Gastroesophageal sphincter (tissue), 4 donors: ENCODE data around the gene ACAD10. TPM values are rescaled to one million over a fixed set of nuclear protein-coding genes. Genes with fewer than 3 reads are reported as not detected.
A peak's percentile ranks its signal among the peaks of the same experiment; 100 is the strongest.

ENCODE experiments used
- ATAC-seq: fragments of 150-250 bp; one replicate; pipeline ENCODE4 v1.9.1; 2016; ENCODE audit warnings: mild to moderate bottlenecking, moderate library complexity
- H3K27ac ChIP-seq, 4 donors: fragments of 200-600 bp; sonication (generic) in 3 of 4; 1 replicate in 3 of 4; 2 replicates in 1 of 4; pipeline ENCODE4 v1.5.1; 2016 to 2019
- H3K27me3 ChIP-seq: fragments of 200-600 bp; sonication (generic); one replicate; pipeline ENCODE4 v1.5.1; 2019
- H3K36me3 ChIP-seq, 2 donors: fragments of 200-600 bp; sonication (generic); one replicate each; pipeline ENCODE4 v1.5.1; 2019; ENCODE audit warnings: control low read depth in 1 of 2
- H3K4me1 ChIP-seq, 3 donors: fragments of 200-600 bp; sonication (generic); 1 replicate in 2 of 3; 2 replicates in 1 of 3; pipeline ENCODE4 v1.5.1; 2016 to 2019; ENCODE audit warnings: control low read depth in 2 of 3
- H3K4me3 ChIP-seq, 2 donors: fragments of 200-600 bp; sonication (generic); one replicate each; pipeline ENCODE4 v1.5.1; 2019; ENCODE audit warnings: mild to moderate bottlenecking in 1 of 2, moderate library complexity in 1 of 2
- H3K9me3 ChIP-seq, 3 donors: fragments of 200-600 bp; sonication (generic); one replicate each; pipeline ENCODE4 v1.5.1; 2017 to 2019; ENCODE audit warnings: control low read depth in 2 of 3
- EP300 ChIP-seq: sonication (generic); formaldehyde crosslinking; IDR thresholded peaks from one replicate; pipeline ENCODE4 v1.6.1; 2017; ENCODE audit warnings: antibody characterized with exemption, mild to moderate bottlenecking
- POLR2A ChIP-seq, 2 donors: fragments of 450-650 bp; IDR thresholded peaks; one replicate each; pipeline ENCODE4 v1.6.1; 2017; ENCODE audit warnings: antibody characterized with exemption in 2 of 2, mild to moderate bottlenecking in 2 of 2, moderate library complexity in 1 of 2
- POLR2AphosphoS5 ChIP-seq: sonication (generic); formaldehyde crosslinking; IDR thresholded peaks from one replicate; pipeline ENCODE4 v1.6.1; 2017; ENCODE audit warnings: antibody characterized with exemption
- whole genome bisulfite sequencing, 2 donors: methylation state at CpG; one replicate each; pipeline ENCODE4 v1.1.5; 2018; ENCODE audit warnings: low coverage in 1 of 2; 5-methylcytosine and 5-hydroxymethylcytosine counted together
- total RNA-seq, 4 donors: library from RNA; depleted of rRNA; stranded (reverse); fragments of >200 nt; gene quantifications; one replicate each; pipeline ENCODE4 v1.1.0, GENCODE V29; 2016
- TF ChIP-seq, protein P1 (sequence below), 4 experiments: fragments of 200-600 bp in 2 of 4; fragments of 450-650 bp in 2 of 4; sonication (generic) in 1 of 4; IDR thresholded peaks; one replicate each; pipeline ENCODE4 v1.5.1; 2017 to 2019; ENCODE audit warnings: antibody characterized with exemption in 4 of 4, mild to moderate bottlenecking in 2 of 4, moderate library complexity in 2 of 4

Gene ACAD10
- total RNA-seq, 4 donors from 2014 or later = 7.5 to 26.5 (median 19.0) TPM

DNA sequence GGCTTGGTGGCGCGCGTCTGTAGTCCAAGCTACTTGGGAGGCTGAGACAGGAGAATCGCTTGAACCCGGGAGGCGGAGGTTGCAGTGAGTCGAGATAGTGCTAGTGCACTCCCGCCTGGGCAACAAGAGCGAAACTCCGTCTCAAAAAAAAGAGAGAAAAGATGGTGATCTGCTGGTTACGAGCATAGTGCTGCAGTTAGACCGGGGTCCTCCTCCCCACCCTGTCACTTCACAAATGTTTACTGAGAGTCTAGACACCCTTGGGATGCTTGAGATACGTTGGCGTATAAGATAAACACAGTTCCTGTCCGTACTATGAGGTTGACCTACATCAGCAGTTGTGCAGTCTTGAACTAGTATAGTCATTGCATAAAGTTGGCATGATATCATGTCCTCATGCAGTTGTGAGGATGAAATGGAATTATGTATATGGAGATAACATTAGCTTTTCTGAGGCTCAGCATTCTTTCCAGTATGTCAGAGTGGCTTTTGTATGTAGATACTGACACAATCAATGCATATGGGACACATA is 787 bp downstream of the ACAD10 start:
- no peak for ATAC-seq
- 11 to 13% methylated on average over 6 to 15 of the region's 15 CpGs for WGBS, 2 donors
- H3K4me3 ChIP-seq = peak overlapping the region; percentile 63 to 77

DNA sequence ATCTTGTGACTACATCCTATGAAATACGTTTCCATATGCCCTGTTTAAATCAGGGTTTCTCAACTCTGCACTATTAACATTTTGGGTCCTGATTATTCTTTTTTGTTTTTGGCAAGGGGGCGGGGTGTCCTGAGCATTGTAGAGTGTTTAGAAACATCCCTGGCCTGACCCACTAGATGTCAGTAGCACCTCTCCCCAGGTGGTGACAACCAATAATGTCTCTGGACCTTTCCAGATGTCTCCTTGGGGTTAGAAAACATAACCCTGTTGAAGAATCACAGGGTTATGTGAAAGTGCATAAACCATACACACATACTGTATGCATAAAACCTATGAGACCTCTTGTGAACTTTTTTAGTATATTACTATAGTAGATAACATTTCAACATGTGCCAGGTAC is 1.4 kb downstream of the ACAD10 start:
- Histone ChIP-seq H3K36me3 (peaks cover 0 to 12% of the 10 kb centered on the region in 2 donors), H3K9me3 (no peaks in the 10 kb centered on the region), H3K4me3 (no peak overlapping the region), H3K27ac (no peak overlapping the region), H3K27me3 (no peaks in the 10 kb centered on the region), H3K4me1 (peaks cover 4 to 40% (median 23%) of the 10 kb centered on the region in 3 donors)
- 26 to 48% methylated on average over 2 of the region's 2 CpGs for WGBS, 2 donors
- TF ChIP-seq POLR2A (IDR thresholded peaks at IDR 0.05) = no peak
- TF ChIP-seq, protein P1, sequence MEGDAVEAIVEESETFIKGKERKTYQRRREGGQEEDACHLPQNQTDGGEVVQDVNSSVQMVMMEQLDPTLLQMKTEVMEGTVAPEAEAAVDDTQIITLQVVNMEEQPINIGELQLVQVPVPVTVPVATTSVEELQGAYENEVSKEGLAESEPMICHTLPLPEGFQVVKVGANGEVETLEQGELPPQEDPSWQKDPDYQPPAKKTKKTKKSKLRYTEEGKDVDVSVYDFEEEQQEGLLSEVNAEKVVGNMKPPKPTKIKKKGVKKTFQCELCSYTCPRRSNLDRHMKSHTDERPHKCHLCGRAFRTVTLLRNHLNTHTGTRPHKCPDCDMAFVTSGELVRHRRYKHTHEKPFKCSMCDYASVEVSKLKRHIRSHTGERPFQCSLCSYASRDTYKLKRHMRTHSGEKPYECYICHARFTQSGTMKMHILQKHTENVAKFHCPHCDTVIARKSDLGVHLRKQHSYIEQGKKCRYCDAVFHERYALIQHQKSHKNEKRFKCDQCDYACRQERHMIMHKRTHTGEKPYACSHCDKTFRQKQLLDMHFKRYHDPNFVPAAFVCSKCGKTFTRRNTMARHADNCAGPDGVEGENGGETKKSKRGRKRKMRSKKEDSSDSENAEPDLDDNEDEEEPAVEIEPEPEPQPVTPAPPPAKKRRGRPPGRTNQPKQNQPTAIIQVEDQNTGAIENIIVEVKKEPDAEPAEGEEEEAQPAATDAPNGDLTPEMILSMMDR (IDR thresholded peaks at IDR 0.05) = no peak
- TF ChIP-seq EP300 = no peak
- no peak for TF ChIP-seq POLR2AphosphoS5
- ATAC-seq = no peak

More for the DNA sequence above, 787 bp downstream of the ACAD10 start:
- peaks cover 0 to 19% of the 10 kb centered on the region in 2 donors for H3K36me3 ChIP-seq
- H3K27ac ChIP-seq = peak overlapping the region; percentile 63 to 89 (median 86)
- H3K4me1 ChIP-seq = peaks cover 4 to 40% (median 23%) of the 10 kb centered on the region in 3 donors
- TF ChIP-seq EP300 (no peak), POLR2A (IDR thresholded peaks at IDR 0.05) (no peak)
- TF ChIP-seq, protein P1 (IDR thresholded peaks at IDR 0.05) = no peak
- H3K9me3 ChIP-seq = no peaks in the 10 kb centered on the region
- H3K27me3 ChIP-seq = no peaks in the 10 kb centered on the region

DNA sequence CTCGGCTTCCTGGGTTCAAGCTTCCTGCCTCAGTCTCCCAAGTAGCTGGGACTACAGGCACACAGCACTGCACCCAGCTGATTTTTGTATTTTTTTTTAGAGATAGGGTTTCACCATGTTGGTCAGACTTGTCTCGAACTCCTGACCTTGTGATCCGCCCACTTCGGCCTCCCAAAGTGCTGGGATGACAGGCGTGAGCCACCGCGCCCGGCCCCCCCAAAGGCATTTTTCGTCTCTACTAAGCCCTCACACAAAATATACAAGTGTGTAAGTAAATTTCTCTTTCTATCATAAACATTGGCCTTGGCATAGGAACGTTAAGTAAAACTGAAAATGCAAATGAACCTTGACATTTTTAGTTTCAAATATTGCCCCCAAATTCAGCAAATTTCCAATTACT is 2.1 kb downstream of the ACAD10 start:
- H3K27ac ChIP-seq = no peak overlapping the region
- H3K9me3 ChIP-seq = no peaks in the 10 kb centered on the region
- no peak overlapping the region for H3K4me3 ChIP-seq
- peaks cover 4 to 40% (median 23%) of the 10 kb centered on the region in 3 donors for H3K4me1 ChIP-seq
- WGBS, 2 donors = 0 to 87% methylated on average over 1 to 10 of the region's 10 CpGs
- H3K36me3 ChIP-seq = peaks cover 0 to 10% of the 10 kb centered on the region in 2 donors
- TF ChIP-seq EP300 (no peak), POLR2AphosphoS5 (no peak), POLR2A (IDR thresholded peaks at IDR 0.05) (no peak)
- TF ChIP-seq, protein P1 (IDR thresholded peaks at IDR 0.05) = no peak
- no peak for ATAC-seq
- no peaks in the 10 kb centered on the region for H3K27me3 ChIP-seq

DNA sequence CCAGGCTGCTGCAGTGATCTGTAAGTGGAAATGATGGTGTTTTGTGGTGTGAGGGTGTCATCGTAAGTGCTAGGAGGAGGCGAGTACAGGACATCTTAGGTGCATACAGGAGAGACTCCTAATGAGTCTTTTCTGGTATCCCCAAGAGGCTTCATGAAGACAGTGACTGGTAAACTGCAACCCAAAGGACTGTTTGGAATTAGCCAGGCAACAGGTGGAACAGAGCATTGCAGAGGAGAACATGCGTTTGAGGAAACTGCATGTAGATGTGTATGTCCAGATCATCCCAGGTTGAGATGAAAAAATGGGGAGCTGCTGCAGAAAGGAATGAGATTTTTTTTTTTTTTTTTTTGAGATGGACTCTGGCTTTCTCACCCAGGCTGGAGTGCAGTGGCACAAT is 5.4 kb downstream of the ACAD10 start:
- no peak for ATAC-seq
- no peaks in the 10 kb centered on the region for H3K27me3 ChIP-seq
- no peak overlapping the region for H3K4me3 ChIP-seq
- 84 to 100% methylated on average over 2 to 3 of the region's 3 CpGs for WGBS, 2 donors
- H3K27ac ChIP-seq = no peak overlapping the region
- H3K9me3 ChIP-seq = no peaks in the 10 kb centered on the region
- TF ChIP-seq EP300 (no peak), POLR2AphosphoS5 (no peak), POLR2A (IDR thresholded peaks at IDR 0.05) (no peak)
- TF ChIP-seq, protein P1 (IDR thresholded peaks at IDR 0.05) = no peak
- H3K4me1 ChIP-seq = peaks cover 0 to 14% (median 8%) of the 10 kb centered on the region in 3 donors
- peaks cover 0 to 38% of the 10 kb centered on the region in 2 donors for H3K36me3 ChIP-seq

DNA sequence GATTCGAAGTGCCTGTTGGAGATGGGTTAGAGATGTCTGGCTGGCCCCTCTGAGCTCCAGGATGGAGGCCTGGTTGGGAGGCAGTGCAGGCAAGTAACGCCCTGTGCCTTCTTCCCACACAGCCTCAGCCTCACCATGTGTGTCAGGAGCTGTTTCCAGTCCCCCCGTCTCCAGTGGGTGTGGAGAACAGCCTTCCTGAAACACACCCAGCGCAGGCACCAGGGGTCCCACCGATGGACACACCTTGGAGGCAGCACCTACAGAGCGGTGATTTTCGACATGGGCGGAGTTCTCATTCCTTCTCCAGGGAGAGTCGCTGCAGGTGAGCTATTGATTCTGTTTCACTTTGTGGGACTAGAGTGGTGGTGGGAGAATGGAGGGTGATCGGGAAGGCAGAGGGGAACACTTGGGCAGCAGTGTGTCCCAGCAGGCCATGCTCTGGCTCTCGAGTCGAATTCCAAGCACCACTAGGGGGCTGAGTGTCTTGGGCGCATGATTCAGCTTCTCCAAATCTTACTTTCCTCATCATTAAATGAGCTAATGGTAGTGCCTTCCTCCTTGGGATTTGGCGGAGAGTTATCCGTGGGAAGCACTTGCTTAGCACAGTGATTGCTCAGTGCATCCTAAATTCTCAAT is 6.8 kb downstream of the ACAD10 start:
- no peak for ATAC-seq
- 73 to 85% methylated on average over 5 to 6 of the region's 15 CpGs for WGBS, 2 donors
- Histone ChIP-seq H3K9me3 (no peaks in the 10 kb centered on the region), H3K4me1 (no peaks in the 10 kb centered on the region), H3K27ac (no peak overlapping the region), H3K4me3 (no peak overlapping the region), H3K27me3 (no peaks in the 10 kb centered on the region), H3K36me3 (peaks cover 0 to 52% of the 10 kb centered on the region in 2 donors)
- TF ChIP-seq POLR2A (IDR thresholded peaks at IDR 0.05) (no peak), EP300 (no peak), POLR2AphosphoS5 (no peak)
- TF ChIP-seq, protein P1 (IDR thresholded peaks at IDR 0.05) = no peak
